ENCODE data around the gene CITED1.
"Not testable (repeated sequence)": the region's sequence is repeated elsewhere in the genome, so short reads cannot be mapped to it uniquely, and the experiment has no call there.

Gene CITED1, protein sequence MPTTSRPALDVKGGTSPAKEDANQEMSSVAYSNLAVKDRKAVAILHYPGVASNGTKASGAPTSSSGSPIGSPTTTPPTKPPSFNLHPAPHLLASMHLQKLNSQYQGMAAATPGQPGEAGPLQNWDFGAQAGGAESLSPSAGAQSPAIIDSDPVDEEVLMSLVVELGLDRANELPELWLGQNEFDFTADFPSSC

DNA sequence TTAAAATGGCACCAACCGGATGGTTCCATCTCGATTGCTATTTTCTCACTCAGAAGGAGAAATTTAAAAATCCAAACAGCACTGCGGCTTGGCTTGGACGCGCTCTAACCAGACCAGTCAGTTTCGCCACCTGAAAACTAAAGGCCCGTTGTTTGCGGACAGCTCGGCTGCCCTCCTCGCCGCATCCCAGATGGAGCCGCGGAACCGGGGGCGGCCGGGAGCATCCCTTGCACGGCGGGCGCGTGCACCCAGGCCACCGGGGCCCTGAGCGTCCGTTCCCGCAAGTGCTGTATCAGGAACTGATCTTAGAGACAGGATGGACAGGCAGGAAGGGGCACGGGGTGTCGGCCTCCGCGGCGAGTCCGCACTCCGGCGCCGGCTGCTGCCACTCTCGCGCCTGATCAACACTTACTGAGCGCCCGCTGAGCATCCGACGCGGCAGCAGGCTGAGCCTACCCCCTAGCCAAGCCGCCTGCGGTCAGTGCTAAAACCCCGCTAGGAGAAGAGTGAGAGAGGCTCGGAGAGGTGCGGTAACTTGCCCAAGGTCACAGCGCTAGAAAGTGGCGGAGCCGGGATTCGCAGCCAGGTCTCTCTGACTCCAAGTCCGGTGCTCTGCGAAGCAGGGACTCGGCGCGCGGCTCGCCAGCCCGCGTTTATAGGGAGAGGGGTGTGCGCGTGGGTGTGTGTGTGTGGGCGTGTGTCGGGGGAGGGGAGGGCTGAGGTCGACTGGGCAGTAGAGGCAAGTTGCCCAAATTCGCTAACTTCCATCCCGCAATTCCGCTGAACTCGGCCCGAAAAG is at the start of gene CITED1:
Gene CITED1 (minus strand): TSS at position 629 of the 799 bp plus-strand sequence. CDS start 3,045 bp downstream, outside the sequence.
- DNase-seq: no peak

DNA sequence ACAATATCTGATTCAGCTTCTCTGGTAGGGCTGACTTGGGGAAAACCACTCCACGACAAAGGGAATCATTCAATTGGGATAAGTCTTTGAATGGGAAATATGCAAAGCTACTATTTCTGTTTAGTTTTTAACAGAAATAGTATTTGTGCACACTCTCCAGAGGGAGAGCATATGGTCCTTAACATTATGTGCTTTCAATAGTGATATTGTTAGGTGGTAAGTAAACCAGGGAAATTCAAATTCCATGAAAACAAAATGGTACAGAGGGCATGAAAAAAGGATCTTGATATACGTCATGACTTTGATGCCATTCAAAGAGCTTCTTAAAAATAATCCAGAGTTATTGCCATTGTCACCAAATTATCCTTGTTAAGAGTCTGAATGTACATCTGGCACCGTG is 47.1 kb upstream of the CITED1 start:
- DNase-seq: no peak

DNA sequence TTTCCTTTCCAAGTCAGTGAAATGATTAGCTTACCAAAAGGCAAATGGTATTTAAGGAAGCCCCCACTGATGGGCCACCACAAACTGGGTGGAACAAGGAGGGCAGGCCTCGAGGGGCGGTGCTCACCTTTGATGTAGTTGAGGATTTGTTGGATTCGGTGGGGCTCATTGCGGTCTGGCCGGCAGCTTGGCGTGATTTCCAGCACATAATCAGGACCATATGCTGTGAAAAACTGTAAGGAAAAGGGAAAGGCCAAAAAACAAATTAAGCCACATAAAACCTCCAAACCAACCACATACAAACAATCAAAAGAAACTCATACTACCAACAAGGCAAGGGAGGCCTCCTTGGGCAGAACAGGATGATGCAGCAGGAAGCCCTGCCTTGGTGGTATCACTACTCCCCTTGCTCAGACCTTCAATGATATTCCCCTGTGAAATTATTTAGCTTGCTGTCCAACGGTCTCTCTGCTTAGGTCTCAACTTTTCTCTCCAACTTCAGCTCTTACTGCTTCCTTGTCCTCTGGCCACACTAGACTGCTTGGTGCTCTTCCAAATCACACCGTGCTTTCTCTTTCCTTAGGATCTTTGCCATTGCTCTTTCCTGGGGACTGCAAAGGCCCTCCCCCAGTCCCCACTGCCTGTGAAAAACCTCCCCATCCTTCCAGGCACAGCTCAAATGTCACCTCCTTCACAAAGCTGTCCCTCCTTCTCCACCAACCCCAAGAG is 46.1 kb upstream of the CITED1 start:
- no peak for DNase-seq

DNA sequence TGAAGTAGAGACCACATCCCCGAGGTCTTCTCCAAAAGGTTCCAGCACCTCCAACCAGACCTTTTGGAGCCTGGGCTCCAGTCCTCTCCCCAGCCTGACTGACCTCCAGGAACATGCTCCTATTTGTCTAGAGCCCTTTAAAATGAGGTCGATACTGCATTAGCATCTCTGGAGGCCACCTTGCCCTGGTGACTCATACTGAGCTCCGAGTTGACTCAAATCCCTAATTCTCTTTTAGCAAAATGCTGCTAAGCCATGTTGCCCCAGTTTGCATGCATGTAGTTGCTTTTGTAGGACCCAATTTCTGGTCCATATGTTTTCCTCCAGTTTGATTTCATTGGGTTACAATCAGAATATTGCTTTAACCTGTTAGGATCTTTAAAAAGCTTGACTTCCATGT is 43.5 kb upstream of the CITED1 start:
- DNase-seq: no peak

DNA sequence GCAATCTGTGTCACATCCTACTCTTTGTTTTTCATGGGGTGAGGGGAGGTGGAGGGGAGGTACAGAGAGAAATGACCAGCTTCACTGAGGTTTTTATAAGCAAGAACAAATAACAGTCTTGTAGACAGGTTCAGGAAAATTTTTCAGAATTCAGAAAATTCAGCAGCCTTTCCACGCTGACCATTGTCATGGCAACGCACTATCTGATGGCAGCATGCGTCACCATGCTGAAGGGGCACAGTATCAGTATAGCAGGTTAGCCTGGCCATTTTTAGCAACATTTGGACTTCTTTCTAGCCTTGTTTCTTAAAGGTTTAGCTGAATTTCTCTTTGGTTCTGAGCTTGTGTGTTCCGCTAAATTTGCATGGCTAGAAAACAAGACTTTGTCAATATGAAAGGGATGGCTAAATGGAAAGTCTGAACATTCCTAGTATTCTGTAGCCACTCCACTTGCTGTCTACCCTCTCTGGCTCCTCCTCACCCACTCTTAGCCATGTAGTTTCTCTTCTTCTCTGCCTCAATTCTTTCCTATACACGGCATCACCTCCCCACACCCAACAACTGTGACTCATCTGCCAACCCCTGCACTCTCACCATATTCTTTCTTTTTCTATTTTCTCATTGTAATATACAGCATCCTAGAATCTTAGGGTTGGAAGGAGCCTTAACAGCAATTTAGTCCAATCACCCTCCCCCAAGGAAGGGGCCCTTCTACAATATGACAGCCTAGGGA is 42.7 kb upstream of the CITED1 start:
- DNase-seq: no peak

DNA sequence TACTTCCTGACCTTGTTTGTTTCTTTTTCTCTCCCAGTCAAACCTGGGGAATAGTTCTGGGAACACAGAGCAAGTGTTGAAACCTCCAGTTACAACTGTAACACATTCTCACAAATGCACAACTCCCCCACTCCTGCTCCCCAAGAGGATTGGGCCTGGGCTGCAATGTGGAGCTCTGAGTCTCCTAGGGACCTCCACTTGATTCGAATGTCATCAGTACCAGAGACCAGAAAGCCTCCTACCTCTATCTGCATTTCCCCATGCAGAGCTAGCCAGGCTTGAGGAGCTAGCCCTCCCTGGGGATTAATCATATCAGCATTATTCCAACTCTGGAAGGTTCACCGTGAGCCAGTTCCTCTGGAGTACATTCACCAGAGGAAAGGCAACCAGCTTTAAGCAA is 41.7 kb upstream of the CITED1 start:
- DNase-seq: no peak

DNA sequence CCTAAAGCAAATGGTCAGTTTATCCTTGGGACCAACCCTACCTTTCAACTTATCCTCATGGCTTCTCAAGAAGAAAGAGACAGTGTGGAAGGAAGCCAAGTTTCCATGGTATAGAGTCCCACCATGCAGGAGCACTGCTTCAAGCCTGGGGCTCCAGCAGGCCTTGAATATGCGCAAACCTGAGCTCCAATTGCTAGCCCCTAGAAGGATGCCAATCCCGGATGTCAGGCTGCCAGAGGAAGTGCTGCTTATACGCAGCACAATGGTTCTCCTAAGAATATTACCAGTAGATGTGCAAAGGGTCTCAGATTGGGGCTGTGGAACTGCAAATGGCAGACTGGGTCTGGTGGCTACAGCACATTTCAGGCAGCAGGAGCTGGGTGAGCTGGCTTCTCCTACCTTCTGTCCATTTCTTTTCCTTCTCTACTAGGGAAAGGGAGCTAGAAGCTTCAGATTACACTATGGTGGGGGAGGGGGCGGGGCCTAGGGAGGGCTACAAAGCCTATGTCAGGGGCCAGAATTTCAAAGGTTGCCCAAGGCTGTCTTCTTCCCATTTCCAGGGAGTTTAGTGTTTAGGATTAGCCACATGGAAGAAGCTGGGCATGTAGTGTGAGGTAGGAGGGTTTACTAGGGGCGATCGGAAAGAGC is 40.7 kb upstream of the CITED1 start:
- DNase-seq: no peak

DNA sequence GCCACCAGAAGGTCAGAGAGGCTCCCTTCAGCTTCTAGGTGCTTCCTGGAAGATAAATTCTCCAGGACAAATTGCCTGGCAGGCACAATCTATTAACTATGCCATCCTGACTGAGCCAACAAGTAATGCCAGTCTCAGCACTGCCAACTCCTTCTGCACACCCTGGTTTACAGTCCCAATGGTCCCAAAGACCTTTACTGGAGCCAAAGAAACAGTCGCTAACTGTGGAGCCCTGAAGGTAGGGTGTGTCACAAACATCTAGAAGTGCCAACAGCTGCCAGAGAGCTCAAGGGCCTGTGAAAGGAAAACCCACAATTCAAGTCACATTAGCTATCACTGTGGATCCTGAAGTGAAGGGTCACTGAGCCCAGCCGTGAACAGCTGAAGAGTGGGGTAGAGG is 34.9 kb upstream of the CITED1 start:
- DNase-seq: no peak

DNA sequence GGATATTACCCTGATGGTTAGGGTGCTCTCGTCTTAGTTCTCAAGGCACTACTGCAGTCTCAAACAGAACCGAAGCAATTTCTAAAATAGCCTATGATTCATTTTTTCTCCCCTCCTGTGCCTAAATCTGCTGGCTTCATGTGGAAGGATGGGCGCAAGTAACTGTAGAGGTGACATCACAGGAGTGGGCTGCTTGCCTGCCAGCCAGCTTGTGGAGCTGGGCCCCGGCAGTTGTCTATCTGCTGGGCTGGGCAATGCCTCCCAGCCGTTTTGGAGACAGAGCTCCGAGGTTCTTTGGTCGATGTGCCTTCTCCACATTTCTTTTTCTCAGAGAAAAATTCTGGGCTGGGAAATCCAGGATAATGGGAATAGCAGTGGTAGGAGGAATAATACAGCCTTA is 34.3 kb upstream of the CITED1 start:
- DNase-seq: no peak

DNA sequence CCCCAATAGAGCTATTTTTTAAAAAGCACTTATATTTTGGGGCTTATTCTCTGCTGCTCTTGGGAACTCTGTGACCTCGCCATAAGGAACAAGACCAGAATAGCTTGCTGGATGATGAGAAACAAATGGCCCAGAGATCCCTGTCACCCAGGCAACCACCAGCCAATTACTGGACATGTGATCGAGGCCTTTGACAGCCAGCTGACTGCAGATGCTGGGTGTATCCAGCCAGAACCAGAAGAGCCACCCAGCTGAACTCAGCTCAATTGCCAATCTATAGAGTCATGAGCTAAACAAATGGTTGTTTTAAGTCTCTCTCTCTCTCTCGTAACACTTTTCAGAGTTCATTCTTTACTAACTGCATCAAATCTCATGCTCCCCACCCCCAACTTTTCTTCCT is 24.4 kb upstream of the CITED1 start:
- no peak for DNase-seq

DNA sequence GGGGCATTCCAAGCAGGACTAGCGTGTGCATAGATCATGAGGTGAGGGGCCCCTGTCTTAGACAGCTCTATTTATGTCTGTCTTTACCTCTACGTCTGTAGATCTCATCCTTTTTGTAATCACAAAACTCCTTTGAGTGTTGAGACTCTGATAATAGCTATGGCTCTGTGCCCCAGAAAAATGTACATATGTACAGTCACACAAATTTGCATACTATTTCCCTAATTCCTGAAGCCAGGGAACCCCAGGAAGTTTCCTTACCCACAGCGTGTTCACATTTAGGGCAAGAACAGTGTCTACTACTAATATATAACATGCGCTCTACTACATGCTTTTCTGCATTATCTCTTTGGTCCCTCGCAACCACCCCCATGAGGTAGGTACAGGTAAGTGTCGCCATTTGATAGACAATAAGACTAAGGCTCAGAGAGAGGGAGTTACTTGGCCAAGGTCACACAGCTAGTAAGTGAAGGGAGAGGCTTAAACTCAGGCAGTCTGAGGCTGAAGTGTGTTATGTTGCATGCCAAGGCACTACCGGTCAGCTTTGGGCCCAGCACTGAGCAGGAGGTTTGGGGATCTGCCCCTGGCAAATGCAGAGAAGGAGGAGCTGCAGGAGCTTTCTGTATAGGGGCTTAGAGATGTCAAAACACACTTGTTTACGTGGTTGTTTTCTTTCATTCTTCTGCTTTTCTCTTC is 21.0 kb upstream of the CITED1 start:
- no peak for DNase-seq

DNA sequence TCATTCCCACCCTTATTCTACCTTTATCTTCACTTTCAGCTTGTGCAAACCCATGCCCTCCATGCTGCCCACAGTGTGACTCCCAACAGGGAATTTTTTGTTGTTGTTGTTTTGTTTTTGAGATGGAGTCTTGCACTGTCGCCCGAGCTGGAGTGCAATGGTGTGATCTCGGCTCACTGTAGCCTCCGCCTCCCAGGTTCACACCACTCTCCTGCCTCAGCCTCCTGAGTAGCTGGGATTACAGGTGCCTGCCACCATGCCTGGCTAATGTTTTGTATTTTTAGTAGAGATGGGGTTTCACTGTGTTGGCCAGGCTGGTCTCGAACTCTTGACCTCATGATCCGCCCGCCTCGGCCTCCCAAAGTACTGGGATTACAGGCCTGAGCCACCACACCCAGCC is 13.9 kb upstream of the CITED1 start:
- not testable (repeated sequence) for DNase-seq

DNA sequence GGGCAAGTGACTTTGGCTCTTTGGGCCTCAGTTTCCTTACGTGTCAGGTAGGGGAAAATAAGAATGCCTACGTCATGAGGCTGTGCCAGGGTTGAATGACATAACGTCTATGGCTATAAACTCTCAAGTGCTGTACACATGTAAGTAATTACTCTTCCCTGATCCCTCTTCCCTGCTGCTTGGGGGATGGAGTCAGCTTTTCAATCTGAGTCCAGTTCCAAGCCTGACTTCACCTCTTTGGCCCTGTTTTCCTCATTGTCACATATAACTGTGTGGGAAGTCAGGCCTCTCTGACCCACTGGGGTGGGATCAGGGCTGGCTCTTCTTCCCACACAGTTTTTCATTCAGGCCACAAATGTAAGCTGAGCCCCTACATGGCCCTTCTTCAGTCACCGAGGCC is 11.4 kb upstream of the CITED1 start:
- no peak for DNase-seq

DNA sequence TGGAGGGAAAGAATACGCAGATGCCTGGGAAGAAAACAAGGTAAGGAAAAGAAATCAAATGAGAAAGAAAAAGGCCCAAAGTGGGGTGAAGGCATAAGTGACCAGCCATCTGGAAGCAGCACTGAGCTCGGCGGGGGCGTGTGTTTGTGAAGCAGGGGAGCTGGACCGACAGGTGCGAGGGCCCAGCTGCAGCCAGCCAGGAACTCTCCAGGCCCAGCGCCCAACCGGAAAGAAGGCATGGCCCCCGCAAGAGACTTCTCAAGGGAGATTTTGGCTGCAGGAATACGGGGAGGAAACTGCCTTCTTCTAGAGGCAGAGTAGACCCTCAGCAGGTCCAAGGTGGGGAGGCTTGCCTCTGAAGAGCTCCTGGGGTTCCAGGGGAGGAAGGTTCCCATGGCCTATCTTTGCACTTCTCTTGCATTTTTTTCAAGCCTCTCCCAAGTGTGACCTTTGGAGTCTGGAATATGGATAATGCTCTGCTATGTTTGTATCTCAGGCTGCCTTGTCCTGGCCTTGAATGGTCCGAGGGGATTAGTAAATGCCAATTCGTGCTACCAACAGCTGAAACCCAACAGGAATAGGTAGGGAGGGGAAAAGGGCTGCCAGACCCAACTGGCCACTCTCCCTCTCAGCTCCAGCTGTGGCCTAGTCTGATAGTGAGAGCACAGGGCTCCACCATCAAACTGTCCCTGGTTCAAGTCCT is 10.8 kb upstream of the CITED1 start:
- no peak for DNase-seq

DNA sequence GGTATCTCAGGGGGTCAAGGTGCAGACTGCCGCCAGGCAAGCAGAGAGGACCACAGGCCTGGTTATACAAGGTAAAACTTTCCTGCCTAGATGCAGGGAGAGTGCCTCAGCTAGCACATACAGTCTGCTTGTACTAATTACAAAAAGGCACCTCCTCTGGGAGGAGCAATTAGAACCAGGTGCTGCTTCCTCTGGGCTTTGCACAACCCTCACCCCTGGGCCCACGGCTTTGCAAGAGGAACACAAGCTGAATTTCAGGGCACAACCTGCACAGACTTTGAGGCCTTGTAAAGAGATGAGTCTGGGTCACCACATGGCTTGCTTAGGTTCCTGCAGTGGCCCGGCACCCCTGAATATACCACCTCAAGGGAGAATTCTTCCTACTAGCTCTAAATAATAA is 9.2 kb upstream of the CITED1 start:
- DNase-seq: no peak

DNA sequence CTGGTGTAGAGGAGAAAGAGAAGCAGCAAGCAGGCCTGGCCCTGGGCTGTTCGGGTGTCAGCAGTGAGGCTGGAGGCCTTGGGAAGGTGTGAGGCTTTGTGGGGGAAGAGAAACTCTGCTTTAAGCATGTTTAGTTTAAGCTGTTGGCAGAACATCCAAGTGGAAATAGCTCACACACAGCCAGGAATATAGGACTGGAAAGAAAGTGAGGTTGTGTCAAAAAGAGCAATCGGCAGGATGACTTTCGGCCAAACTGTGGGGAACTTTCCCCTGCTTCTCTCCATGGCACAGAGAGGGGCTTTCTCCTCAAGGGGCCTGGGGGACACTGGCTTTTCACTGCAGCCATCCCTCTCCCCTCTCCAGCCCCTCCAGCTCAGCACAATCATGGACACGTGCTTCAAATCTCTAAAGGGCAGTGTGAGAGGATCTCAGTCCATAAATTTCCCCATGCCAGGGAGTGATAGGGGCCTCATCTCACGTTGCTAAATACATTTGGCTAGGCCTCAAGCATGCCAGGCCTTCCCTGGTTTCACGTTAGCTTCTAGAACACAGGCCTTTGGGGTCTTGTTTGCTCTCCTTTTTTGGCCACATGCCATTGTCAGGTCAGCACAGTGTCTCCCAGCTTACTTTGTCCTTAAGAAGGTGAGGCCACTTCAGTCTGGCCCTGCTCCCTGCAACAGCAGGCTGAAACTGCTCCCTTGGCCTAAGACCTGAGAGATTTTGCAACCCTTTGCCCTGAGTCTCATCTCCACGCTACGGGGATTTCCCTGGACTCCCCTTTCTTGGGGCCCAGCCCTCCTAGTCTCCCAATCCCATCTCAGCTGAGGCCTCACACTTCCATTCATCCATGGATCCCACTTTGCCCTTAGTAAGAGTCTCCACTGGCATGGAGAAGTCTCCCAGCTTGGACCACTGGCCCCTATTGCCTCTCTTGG is 8.3 kb upstream of the CITED1 start:
- DNase-seq: no peak

DNA sequence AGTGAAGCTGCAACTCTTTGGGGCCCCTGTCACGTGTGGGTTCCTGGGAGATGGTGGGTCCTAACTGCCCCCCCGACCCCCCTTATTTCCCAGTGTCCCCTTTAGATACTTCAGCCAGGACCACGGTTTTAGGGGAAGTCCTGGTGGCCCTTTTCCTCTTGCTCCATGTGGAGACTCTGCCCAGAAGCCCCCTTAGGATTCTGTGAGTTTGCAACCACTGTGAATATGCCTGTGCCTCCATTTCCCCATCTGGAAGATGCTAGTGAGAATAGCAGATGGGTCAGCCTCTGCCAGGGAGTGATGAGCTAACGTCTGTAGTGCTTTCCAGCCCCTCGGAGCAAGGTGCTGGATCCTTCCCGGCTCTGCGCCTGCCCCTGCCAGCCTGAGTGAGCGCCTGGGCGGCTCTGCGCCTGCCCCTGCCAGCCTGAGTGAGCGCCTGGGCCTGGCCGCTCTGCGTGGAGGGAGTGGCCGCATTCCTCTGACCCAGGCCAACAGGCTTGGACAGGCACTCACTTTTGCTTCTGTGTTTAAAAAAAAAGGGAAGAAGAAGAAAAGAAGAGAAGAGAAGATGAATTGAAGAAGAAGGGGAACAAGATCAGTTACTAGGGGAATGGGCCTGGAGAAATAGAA is 6.7 kb upstream of the CITED1 start:
- DNase-seq: no peak

DNA sequence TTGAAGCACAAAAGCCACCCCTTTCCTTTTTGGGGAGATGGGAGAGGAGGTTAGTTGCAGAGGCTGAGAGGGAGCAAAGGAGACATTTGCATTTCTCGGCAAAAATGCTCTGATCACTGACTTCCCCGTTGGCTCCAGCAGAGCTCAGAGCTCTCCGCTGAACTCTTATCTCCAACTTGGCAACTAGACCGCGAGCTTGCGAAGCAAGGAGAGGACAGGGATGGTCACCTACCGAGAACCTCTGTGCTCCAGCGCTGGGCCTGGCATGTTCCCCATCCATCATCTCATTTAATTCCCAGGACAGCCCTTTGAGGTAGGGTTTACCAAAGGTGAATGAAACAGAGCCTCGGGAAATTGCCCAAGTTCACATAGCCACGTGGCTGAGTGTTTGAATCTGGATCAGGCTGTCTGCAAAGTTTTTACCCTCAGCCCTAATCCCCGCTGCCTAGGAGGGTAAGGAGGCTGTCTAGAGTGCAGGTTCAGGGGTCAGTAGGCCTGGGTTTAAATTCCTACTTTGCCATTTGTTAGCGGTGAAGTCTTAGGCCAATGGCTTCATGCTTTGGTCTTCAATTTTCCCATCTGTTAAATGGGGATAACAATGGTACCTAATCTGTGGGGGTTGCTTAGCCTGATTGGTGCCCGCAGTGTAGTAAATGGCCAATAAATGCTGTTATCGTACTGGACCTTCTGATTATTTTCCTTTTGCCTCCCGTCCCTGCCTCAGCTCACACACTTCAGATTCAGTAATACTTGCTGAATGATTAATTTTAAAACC is 3.8 kb upstream of the CITED1 start:
- no peak for DNase-seq

All from CD4-positive, alpha-beta T cell treated with Interleukin-1 beta for 1 hour (primary cell).